Activated B cell treated with CpG ODN at 0.5 μM for 24 hours (primary cell): ENCODE measurements around the gene ZNF555. TPM values are rescaled to one million over a fixed set of nuclear protein-coding genes. Genes with fewer than 3 reads are reported as not detected.
A peak's percentile ranks its signal among the peaks of the same experiment; 100 is the strongest.

Source experiments
- ATAC-seq: fragments of 200-7000 bp; cut with Tn5 transposase; one replicate; pipeline ENCODE4 v1.10.0; 2021; ENCODE audit warnings: low read depth, mild to moderate bottlenecking, moderate library complexity
- CTCF ChIA-PET: fragments of 350-600 bp; sonication (Branson Sonifier 250); formaldehyde crosslinking; loops from one replicate; lab custom pipeline; 2021; ENCODE audit warnings: antibody characterized with exemption; lab: Charles Lee
- POLR2A ChIA-PET: fragments of 350-600 bp; sonication (Branson Sonifier 250); formaldehyde crosslinking; loops from one replicate; lab custom pipeline; 2021; ENCODE audit warnings: antibody characterized with exemption; lab: Charles Lee
- DNase-seq: peaks from one replicate; pipeline ENCODE4 v3.0.0; 2022
- H3K27ac Mint-ChIP-seq: one replicate; pipeline ENCODE4 v1.8.0; 2020; ENCODE audit warnings: mixed read lengths
- H3K27me3 Mint-ChIP-seq: one replicate; pipeline ENCODE4 v1.8.0; 2021; ENCODE audit warnings: mixed read lengths
- H3K36me3 Mint-ChIP-seq: one replicate; pipeline ENCODE4 v1.8.0; 2021; ENCODE audit warnings: low read depth, mixed read lengths
- H3K4me1 Mint-ChIP-seq: one replicate; pipeline ENCODE4 v1.8.0; 2021; ENCODE audit warnings: mixed read lengths
- H3K4me3 Mint-ChIP-seq: one replicate; pipeline ENCODE4 v1.8.0; 2020; ENCODE audit warnings: mild to moderate bottlenecking, mixed read lengths
- H3K9me3 Mint-ChIP-seq: one replicate; pipeline ENCODE4 v1.8.0; 2020; ENCODE audit warnings: mixed read lengths
- CTCF ChIP-seq: fragments of 200-600 bp; IDR thresholded peaks from one replicate; pipeline ENCODE4 v1.8.0; 2022; ENCODE audit warnings: antibody characterized with exemption, mild to moderate bottlenecking
- intact Hi-C: fragments of 100-400 bp; cut with micrococcal nuclease; formaldehyde crosslinking; loops from one replicate; pipeline ENCODE4 v1.15.1; 2024
- total RNA-seq: library from RNA; stranded (reverse); gene quantifications from 2 replicates; pipeline ENCODE4 v1.2.3, GENCODE V29; 2022

Gene ZNF555
- total RNA-seq, 1 donor from 2014 or later: 8.4 TPM

GRCh38 chr19:2827022-2827421 is 14.3 kb upstream of the ZNF555 start:
- intact Hi-C loops: no loop called here
- DNase-seq (no peak), ATAC-seq (no peak)
- Mint-ChIP-seq H3K4me3 (no peak overlapping the region), H3K36me3 (peaks cover 12% of the 10 kb centered on the region), H3K27ac (no peak overlapping the region), H3K9me3 (peaks cover 8% of the 10 kb centered on the region), H3K4me1 (peaks cover 7% of the 10 kb centered on the region), H3K27me3 (no peaks in the 10 kb centered on the region)
- CTCF ChIA-PET: no interaction called here
- POLR2A ChIA-PET: no interaction called here
- TF ChIP-seq CTCF: no peak

GRCh38 chr19:2827840-2828489 is 13.3 kb upstream of the ZNF555 start:
- Mint-ChIP-seq H3K27ac (peak overlapping the region; percentile 79), H3K36me3 (peaks cover 20% of the 10 kb centered on the region), H3K4me1 (peaks cover 7% of the 10 kb centered on the region), H3K4me3 (peak overlapping the region; percentile 52), H3K27me3 (no peaks in the 10 kb centered on the region), H3K9me3 (peaks cover 12% of the 10 kb centered on the region)
- TF ChIP-seq CTCF: no peak
- POLR2A ChIA-PET: interaction anchor here (0.6 kb wide), 1 partner anchor 1253 kb away, joined by 3 read pairs; no protein-coding TSS in a partner anchor
- intact Hi-C loops: no loop called here
- ATAC-seq: peak; percentile 79
- CTCF ChIA-PET: interaction anchor here (0.7 kb wide), 1 partner anchor 179 kb away, joined by 3 read pairs; no protein-coding TSS in a partner anchor
- DNase-seq: no peak

GRCh38 chr19:2834294-2834871 is 6.9 kb upstream of the ZNF555 start:
- POLR2A ChIA-PET: no interaction called here
- Mint-ChIP-seq H3K27ac (no peak overlapping the region), H3K4me1 (no peaks in the 10 kb centered on the region), H3K27me3 (no peaks in the 10 kb centered on the region), H3K9me3 (peaks cover 27% of the 10 kb centered on the region), H3K4me3 (no peak overlapping the region), H3K36me3 (peaks cover 39% of the 10 kb centered on the region)
- intact Hi-C loops: no loop called here
- DNase-seq (no peak), ATAC-seq (no peak)
- no peak for TF ChIP-seq CTCF
- CTCF ChIA-PET: no interaction called here

GRCh38 chr19:2837430-2837829 is 3.8 kb upstream of the ZNF555 start:
- ATAC-seq (no peak), DNase-seq (no peak)
- Mint-ChIP-seq H3K4me1 (peaks cover 6% of the 10 kb centered on the region), H3K4me3 (no peak overlapping the region), H3K36me3 (peaks cover 36% of the 10 kb centered on the region), H3K27ac (no peak overlapping the region), H3K9me3 (peaks cover 24% of the 10 kb centered on the region), H3K27me3 (no peaks in the 10 kb centered on the region)
- ChIA-PET POLR2A (interaction anchor here (0.7 kb wide), 2 partner anchors 54 to 916 kb away, joined by 4 to 6 read pairs; partner anchors contain the start of gene SGTA), CTCF (no interaction called here)
- intact Hi-C loops: no loop called here
- no peak for TF ChIP-seq CTCF

- H3K4me1 Mint-ChIP-seq: peaks cover 19% of the 10 kb centered on the region
- no peak for ATAC-seq
- H3K9me3 Mint-ChIP-seq: no peaks in the 10 kb centered on the region
- TF ChIP-seq CTCF: no peak
- H3K4me3 Mint-ChIP-seq: peak overlapping the region; percentile 84
- no peaks in the 10 kb centered on the region for H3K27me3 Mint-ChIP-seq
- ChIA-PET CTCF (interaction anchor here (1.2 to 1.3 kb wide), 2 partner anchors 9 to 22 kb away, joined by 3 to 4 read pairs; partner anchors contain the start of gene ZNF554), POLR2A (interaction anchor here (0.6 to 2.3 kb wide), 12 partner anchors 18 to 993 kb away, joined by 3 to 14 read pairs (median 4); partner anchors contain the start of genes GADD45B, SGTA, THOP1 and ZNF554)
- no peak for DNase-seq
- peak overlapping the region; percentile 51 for H3K27ac Mint-ChIP-seq
- intact Hi-C loops: loop anchor here (1.0 to 2.0 kb wide), 4 partner anchors 23 to 103 kb away; partner anchors contain the start of genes SGTA, ZNF554 and ZNF57
- peaks cover 17% of the 10 kb centered on the region for H3K36me3 Mint-ChIP-seq
Observed at GRCh38 chr19:2841855-2842574, 740 bp downstream of the ZNF555 start.
